ENCODE data around the gene CHST8.
"Not testable (repeated sequence)": the region's sequence is repeated elsewhere in the genome, so short reads cannot be mapped to it uniquely, and the experiment has no call there.

CHST8 gene, protein sequence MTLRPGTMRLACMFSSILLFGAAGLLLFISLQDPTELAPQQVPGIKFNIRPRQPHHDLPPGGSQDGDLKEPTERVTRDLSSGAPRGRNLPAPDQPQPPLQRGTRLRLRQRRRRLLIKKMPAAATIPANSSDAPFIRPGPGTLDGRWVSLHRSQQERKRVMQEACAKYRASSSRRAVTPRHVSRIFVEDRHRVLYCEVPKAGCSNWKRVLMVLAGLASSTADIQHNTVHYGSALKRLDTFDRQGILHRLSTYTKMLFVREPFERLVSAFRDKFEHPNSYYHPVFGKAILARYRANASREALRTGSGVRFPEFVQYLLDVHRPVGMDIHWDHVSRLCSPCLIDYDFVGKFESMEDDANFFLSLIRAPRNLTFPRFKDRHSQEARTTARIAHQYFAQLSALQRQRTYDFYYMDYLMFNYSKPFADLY

DNA sequence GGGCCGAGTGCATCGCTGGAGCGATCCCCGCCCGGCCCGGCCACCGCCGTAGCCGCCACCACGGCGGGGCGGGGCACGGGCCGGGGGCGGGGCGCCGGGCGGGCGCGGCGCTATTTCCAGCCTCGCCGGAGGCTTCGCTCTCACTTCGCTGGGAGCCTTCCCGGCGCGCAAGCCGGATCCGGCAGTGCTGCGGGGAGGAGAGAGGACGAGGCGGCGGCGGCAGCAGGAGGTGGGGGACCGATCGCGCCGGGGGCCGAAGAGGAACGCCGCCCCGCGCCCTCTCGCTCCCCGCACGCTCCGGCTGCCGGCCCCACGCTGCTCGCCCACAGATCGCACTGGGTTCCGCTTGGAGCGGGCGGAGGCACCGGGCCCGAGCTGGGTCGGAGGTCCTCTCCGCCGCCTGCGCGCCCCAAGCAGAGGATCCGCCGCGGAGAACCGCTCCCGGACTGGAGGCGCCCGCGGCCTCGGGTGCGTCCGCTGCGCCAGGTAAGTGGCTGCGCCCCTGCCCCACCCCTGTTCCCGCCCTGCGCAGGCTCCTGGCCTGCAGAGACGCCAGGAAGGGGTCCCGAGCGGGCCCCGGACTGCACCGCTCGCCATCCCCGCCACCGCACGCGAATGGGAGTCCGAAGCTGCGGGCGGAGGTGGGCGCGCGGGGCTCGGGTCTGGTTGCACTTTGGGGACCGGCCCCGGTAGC, at the start of gene CHST8:
Gene CHST8 (plus strand): TSS at position 143 of the 694 bp plus-strand sequence. CDS start 67,309 bp downstream, outside the sequence.
- no peak for DNase-seq

DNA sequence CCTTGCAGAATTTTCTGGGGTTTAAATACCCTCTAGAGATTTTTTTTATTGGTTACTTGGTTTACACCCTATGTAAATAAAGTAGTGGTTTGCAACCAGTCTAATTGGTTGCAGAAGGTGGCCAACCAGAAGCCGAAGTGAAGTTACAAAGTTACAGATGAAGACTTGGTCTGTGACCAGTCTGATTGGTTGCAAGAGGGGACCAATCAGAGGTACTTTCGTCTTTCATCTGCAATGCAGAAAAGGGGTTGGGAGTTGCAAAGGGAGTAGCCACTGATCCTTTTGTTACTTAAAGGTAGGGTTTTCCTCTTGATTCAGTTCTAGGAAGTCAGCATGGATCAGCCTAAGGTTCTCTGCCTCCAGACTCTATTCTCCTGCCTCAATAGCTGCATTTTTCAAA, 48.8 kb upstream of the CHST8 start:
- no peak for DNase-seq

DNA sequence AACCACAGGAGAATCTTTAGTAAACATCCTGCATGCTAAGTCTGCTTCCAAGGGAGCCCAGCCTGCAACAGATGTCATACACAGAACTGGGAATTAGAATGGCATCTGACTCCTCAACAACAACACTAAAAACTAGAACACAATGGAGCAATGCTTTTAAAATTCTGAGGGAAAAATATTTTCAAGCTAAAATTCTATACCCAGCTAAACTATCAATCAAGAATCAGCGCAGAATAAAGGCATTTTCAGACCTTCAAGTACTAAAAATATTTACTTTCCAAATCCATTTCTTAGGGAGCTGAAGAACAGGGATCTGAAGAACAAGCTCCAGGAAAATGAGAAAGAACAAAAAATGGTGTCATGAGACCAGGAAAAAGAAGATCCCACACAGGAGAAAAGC, 46.9 kb upstream of the CHST8 start:
- no peak for DNase-seq

DNA sequence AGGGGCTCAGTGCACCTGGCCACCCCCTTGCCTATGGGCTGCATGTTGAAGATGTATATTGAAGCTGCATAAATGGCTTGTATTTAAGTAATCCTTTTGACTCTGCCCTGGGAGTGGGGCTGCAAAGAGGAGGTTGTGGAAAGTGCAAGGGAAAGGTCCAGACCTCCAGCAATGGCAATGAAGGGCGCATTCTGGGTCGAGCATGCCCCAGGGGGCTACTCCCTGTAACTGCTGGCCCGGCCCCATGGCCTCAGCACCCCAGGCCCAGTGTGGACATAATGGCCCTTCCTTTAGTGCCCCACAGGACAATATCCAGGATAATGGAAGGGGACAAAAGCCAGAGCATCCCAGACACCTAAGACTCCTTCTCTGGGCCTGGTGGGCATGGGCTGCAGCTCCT, 43.1 kb upstream of the CHST8 start:
- DNase-seq = no peak

DNA sequence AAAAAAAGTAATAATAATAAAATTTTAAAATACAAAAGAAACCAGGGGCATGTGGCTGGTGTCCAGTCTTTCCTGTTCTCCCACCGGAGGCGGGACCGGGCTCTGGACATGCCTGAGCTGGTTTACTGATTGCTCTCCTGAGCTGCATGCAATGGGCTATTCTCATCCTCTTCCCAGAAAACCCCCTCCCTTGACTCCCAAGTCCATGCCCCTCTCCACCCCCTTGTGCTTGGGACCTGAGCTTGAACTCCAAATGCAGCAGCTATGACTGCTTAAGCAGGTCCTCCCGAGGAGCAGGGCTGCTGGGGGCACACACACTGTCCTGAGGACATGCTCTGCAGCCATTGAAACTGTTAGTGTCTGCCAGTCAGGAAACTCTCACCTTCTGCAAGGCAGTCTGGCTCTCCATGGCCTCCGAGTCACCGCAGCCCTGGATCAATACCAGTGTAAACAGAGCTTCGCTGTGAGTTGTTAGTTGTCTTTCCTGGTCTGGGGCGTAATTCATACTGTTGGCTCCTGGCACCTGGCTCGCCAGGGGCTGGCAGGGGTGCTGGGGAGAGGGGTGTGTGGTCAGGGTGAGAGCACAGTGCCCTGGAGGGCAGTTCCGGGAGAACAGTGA, 41.6 kb upstream of the CHST8 start:
- no peak for DNase-seq

DNA sequence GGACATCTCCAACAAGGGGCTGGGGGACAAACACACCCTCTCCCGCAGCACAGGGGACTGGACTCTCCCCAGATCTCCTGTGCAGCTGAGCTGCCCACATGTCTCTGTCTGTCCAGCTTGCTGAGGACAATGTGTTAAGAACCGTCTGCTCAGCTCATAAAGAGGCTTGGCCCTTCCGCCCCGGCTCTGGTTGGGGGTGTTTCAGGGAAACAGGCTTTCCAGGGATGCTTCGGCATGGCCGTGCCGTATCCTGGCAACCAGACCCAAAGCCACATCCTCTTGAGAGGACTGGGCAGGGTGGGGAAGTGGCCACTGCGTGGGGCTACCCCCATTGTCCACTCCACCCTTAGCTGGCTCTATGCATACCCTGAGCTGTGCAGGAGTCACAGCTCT, 41.1 kb upstream of the CHST8 start:
- DNase-seq = no peak

DNA sequence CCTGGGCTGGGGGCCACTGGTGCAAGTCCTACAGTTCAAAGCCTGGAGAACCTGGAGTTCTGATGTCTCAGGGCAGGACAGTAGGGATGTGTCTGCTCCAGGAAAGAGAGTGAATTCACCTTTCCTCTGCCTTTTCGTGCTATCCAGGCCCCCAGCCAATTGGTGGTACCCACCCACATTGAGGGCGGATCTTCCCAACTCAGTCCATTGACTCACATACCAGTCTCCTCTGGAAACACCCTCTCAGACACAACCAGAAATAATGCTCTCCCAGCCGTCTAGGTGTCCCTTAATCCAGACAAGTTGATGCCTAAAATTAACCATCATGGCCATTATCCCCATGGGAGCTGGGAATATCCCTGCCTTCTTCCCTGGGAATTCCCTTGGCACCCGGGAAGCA, 38.8 kb upstream of the CHST8 start:
- DNase-seq = no peak

DNA sequence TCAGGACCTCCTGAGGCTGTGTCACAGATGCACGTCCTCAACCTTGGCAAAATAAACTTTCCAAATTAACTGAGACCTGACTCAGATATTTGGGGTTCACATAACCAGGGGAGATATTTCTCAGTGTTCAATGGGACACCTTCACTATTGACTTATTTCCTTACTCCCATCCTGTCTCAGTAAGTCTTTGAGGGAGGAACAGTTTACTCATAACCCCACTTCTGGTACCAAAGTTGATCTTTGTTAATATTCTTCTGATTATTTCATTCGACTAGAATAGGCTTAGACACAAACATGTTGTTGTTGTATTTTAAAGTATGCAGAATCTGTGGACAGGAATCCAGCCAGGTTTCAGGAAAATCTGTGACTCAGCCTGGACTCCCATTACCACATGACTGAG, 34.6 kb upstream of the CHST8 start:
- no peak for DNase-seq

DNA sequence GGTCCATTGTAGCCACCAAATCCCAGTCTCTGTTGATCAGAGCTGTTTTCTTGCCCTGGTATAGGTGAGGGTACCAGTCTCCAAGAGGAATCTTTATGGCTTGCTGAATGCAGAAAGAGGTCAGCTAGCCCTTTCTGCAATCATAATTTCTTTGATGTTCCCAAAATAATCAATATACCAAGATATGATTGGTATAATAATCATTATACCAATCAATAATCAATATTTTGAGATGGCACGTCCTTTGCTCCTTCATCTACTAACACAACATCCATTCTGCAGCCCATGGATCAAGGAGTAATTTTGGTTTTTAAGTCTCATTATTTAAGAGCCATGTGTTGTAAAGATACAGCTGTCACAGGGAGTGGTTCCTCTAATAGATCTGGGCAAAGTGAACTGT, 31.5 kb upstream of the CHST8 start:
- DNase-seq = no peak

DNA sequence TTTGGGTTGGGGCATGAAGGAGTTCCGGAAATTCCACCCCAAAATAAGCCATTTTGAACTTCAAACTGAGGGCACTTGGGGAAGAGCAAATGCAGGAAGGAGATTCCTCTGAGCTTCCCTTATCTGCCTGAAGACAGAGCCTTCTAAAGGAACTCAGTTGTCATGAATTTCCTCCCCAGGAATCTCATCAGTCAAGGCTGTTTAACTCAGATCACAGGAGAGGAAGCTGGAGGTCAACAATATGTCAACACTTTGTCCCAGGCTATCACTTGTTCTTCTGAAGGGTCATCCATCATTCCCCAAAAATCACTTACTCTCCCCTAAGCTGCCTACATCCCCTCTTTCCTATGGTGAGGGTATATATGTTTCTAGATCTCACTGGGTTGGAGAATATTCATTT, 26.0 kb upstream of the CHST8 start:
- DNase-seq = no peak

DNA sequence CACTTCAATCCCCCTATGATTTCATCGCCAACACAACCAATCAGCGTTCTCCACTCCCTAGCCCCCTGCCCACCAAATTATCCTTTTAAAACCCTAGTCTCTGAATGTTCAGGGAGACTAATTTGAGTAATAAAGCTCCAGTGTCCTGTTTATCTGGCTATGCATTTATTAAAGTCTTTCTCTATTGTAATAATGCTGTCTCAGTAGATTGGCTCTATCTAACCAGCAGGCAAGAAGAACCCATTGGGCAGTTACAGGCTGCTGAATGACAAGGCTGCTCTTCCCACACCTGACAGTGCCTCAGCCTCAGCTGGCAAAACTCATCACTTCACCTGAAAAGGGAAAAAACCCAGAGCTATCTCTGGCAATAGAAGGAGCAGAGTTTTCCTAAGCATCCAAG, 20.2 kb upstream of the CHST8 start:
- DNase-seq = no peak

DNA sequence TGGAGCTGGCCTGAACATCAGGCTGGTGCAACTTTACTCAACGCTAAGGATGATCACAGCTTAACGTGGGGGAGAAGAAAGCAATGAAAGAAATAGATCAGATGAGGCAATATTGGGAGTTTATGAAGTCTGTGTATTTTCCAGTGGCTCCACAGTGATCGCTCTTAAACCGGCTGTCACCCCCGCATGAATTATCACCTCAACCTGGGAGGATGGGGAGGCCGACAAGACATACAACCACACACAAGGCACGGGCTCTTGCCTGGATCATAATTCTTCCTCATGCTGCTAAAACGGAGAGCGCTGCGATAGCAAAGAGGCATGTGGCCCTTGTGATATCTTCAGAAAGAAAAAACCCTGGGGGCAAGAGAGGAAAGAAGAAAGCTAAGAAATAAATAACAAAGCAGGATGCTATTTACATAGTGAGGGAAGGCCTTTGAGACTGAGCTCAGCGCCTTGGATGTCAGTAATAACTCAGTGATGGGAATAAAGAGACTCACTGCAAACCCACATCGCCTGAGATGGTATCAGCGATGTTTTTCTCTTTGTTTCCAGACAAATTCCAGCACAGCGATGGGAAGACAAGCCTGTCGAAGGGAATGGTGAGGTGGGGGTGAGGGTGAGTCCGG, 19.1 kb upstream of the CHST8 start:
- DNase-seq = no peak

DNA sequence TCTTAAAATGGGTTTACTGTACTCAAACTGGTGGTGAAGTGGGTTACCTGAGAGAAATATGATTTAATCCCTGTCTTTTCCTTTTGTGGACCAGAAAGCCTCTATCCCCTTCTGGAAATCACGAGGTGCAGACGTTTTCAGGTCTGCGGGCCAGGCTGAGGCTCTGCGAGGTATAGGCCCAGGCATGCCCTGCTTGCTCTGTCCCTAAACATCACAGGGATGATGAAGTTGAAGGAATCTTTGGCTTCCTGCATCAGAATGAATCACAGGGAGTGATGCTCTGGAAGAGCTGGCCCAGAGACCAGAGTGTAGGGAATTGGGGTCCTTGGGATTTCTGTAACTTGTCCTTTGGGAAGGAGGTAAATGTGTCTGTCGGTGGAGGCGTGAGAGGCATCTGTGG, 18.4 kb upstream of the CHST8 start:
- DNase-seq = no peak

DNA sequence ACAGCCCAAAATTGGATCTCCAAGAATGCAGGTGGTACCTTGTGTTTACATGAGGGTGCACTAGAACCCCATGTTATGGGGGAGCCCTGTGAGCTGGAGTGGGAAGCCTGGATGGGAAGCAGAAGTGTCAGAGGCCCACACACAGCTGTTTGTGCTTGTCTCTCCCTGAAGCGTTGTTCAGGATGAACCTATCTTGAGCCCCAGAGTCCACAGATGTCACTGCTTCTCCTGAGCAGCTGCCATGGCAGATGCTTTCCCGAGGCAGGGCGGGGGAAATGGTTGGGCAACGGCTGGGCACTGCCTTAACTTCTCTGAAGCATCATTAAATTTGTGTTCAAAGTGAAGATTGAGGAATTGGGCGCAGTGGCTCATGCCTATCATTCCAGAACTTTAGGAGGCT, 17.1 kb upstream of the CHST8 start:
- no peak for DNase-seq

DNA sequence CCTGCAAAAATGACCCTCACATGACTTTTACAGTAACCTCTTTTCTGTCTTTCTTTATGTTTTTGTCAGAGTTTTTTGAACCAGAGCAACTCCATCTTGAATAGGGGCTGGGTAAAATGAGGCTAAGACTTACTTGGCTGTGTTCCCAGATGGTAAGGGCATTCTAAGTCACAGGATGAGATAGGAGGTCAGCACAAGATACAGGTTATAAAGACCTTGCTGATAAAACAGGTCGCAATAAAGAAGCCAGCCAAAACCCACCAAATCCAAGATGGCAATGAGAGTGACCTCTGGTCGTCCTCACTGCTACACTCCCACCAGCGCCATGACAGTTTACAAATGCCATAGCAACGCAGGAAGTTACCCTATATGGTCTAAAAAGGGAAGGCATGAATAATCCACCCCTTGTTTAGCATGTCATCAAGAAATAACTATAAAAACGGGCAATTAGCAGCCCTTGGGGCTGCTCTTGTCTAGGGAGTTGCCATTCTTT, 15.9 kb upstream of the CHST8 start:
- DNase-seq = not testable (repeated sequence)

DNA sequence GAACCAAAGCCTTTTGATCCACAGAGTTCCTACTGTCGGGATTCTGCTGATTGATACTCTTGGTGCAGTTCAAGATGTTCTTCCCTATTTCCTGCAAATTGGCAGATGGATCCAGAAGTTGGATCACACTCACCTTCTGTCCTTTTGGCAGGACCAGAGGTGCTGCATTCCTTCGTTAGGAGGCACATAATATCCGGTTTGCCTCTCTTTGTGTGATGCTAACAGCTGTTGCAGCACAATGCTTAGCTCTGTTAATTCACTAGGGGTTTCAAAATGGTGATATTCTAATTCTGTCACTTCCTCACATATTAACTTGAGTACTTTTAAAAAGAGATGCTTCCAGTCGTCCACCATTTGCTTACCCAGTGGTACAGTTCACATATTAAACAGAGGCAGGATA, 15.2 kb upstream of the CHST8 start:
- no peak for DNase-seq

DNA sequence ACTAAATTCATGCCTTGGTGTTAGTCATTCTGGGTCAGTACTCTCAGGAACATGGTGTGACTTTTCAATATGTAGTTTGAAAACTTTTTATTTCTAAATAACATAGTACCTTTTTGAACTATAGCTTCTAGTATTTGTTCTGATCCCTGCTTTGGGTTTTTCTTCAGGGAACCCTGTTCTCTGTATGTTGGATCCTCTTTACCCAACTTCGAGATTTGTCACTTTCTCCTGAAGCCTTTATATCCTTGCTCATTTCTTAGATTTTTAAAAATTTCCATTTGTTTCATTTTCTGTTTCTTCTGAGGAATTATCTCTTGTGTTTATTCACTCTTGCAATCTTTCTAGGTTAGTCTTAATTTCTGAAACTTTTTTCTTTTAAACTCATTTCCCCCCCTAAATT, 12.4 kb upstream of the CHST8 start:
- DNase-seq = no peak

DNA sequence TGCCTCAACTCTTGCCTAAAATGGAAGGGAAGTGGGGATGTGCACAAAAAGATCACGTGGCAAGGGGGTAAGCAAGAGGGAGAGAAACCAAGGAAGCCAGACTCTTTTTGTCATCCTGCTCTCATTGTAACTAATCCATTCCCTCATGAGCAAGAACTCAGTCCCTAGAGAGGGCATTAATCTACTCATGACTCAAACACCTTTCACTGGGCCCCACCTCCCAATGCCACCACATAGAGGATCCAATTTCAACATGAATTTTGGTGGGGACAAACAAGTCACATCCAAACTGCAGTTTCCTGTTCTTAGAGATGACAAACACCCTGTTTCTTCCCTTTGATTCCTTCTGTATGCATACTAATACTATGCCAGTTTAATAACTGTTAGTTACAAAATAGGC, 11.2 kb upstream of the CHST8 start:
- DNase-seq = no peak

DNA sequence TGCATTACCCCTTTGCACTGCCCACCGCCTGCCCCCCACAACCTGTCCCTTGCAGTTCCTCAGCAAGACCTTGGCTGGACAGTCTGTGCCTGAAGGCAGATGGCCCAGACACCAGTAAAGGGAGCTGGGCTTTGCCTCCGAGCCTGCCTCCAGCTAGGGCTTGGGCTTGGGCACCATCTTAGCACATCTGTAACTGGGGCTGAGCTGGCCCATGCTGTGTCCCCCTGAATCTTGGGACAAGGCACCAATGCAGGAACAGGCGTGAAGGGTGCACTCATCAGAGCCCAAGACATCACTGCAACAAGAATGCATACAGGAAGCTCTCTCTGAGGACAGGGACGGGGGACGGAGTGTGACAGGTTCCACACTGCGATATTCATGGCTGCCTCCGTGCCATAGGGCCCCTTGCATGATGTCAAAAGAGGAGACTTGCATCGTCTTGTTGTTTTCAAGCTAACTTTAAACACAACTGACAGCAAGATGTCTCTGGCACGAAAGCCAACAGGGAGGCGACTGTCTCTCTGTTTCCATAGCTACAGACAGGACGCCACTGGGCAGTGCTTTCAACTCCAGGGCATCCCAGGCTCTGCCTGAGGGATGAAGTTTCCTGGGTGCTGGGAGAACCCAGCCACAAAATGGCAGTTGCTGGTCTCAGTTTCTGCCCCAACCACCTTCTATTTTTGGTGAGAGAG, 8.7 kb upstream of the CHST8 start:
- no peak for DNase-seq

DNA sequence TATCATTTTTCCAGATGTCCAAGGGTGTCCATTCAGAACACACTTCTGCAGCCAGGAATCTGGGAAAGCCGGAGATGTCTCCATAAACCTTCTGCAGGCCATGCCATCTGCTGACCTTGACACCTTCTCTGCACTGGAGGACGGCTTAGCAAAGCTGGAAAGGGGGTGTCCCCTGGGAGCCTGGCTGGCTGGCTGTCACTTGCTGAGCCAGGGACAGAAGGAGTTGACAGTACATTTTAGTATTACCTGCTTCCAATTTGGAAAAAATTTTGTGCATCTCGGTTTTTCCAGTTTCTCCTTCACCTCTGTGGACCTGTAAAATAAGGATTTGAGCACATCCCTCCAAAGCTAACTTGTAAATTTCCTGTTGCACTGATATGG, 8.1 kb upstream of the CHST8 start:
- DNase-seq = no peak

DNA sequence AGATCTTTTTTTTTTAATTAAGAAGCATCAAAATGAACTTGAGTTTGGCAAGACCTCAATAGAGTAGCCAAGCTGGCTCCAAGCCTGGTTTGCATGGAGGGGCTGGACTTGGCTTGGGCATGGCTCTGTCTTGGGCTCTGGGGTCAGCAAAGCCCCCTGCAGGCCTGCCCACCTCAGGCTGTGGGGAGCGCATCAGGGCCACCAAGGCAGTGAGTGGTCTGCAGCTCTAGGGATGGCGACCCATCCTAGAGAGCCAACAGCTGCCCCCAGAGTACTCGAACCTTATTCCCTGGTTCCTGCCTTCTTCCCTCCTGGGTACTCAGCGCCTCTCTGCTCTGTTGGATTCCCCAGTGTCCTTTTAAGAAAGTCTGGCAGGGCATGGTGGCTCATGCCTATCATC, 5.4 kb upstream of the CHST8 start:
- DNase-seq = no peak

DNA sequence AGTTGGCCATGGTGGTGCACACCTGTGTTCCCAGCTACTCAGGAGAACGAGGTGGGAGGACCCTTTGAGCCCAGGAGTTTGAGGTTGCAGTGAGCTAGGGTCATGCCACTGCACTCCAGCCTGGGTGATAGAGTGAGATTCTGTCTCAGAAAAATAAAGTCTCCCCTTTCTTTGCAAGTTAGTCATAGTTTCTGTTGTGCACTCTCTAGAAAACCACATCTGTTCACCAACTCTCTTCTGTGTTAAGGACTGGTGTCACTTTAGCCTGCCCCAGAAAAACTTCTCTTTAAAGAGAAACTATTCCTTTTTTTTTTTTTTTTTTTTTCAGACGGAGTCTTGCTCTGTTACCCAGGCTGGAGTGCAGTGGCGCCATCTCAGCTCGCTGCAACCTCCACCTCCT, 4.9 kb upstream of the CHST8 start:
- no peak for DNase-seq

DNA sequence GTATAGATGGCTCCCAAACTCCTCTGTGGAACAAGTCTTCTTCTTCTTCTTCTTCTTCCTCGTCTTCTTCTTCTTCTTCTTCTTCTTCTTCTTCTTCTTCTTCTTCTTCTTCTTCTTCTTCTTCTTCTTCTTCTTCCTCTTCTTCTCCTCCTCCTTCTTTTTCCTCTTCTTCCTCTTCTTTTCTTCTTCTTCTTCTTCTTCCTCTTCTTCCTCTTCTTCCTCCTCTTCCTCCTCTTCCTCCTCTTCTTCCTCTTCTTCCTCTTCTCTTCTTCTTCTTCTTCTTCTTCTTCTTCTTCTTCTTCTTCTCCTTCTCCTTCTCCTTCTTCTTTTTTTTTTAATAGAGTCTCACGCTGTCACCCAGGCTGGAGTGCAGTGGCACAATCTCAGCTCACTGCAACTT, 3.4 kb upstream of the CHST8 start:
- DNase-seq = not testable (repeated sequence)
